ENCODE results near the gene C1orf226.

Gene C1orf226

GRCh38 chr1:162358928-162359327, 22.6 kb upstream of the C1orf226 start:
- DNase-seq (ENCODE audit: low read depth) = no peak
- no peak overlapping the region for H3K4me3 ChIP-seq (ENCODE audit: control insufficient read depth, low read depth, low read length)
- TF ChIP-seq, protein P1, sequence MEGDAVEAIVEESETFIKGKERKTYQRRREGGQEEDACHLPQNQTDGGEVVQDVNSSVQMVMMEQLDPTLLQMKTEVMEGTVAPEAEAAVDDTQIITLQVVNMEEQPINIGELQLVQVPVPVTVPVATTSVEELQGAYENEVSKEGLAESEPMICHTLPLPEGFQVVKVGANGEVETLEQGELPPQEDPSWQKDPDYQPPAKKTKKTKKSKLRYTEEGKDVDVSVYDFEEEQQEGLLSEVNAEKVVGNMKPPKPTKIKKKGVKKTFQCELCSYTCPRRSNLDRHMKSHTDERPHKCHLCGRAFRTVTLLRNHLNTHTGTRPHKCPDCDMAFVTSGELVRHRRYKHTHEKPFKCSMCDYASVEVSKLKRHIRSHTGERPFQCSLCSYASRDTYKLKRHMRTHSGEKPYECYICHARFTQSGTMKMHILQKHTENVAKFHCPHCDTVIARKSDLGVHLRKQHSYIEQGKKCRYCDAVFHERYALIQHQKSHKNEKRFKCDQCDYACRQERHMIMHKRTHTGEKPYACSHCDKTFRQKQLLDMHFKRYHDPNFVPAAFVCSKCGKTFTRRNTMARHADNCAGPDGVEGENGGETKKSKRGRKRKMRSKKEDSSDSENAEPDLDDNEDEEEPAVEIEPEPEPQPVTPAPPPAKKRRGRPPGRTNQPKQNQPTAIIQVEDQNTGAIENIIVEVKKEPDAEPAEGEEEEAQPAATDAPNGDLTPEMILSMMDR (conservative IDR thresholded peaks at IDR 0.05; ENCODE audit: control insufficient read depth, insufficient read depth, low read depth, low read length) = no peak

DNA sequence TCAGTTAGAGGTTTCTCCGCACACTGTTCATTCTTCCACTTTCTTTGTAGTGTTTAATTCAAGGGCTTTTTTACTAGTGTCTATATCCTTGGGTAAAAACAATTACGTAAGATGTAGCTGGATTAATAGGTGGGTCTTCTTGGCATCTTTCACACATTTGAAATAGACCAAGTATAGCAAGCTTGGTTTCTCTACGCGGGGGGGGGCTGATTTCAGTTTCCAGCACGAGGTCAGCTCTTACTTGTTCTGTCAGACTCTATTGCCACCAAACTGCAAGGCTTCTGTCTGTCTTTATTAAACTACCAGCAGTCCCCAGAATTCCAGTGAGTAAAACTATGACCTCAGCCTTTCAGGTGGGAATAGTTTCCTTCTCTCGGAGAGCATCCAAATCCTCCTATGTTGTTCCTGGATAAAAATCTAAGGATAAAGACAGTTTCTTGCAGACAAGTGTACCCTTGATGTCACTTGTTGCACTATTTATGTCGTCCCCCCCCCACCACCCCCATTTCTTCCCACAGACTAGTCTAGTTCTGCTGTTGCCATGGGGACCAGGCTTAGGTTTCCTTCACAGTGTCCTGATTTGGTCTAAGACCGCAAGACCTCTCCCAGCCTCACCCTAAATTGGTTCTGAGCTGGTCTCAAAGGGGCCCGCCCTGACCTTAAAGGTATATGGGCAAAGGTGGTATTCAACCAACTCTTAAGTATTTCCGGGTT, 21.8 kb upstream of the C1orf226 start:
- H3K4me3 ChIP-seq (ENCODE audit: control insufficient read depth, low read depth, low read length) = no peak overlapping the region
- TF ChIP-seq, protein P1 (conservative IDR thresholded peaks at IDR 0.05; ENCODE audit: control insufficient read depth, insufficient read depth, low read depth, low read length) = no peak
- no peak for DNase-seq (ENCODE audit: low read depth)

DNA sequence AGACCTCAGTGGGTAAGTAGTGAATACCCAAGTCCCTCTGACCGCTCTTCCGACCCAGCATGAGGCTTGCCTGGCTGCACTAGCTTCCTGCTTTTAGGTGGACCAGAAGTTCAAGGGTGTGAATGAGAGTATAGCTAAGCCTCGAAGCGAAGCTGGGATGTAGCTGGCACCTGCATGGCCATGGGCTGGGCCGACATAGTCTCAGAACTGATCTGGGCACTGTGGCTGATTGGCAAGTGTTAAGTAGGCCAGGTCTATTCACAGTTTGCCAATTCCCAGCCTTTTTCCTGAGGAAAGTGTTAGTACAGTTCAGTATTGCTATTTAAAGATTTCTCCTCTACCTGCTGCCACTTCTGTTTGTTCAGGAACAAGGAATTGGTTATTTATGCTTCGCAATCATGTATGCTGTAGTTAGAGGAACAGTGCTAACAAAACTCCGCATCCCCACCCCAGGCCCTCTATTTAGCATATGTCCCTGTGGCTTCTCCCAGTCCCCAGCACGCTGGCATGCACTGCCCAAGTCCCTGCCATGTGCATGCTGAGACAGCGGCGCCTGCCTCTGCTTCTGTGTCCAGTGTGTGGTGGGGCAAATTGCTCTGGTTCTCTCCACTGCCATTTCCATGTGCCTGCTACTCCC, 21.2 kb upstream of the C1orf226 start:
- TF ChIP-seq, protein P1 (conservative IDR thresholded peaks at IDR 0.05; ENCODE audit: control insufficient read depth, insufficient read depth, low read depth, low read length) = no peak
- no peak overlapping the region for H3K4me3 ChIP-seq (ENCODE audit: control insufficient read depth, low read depth, low read length)
- DNase-seq (ENCODE audit: low read depth) = no peak

- H3K4me3 ChIP-seq (ENCODE audit: control insufficient read depth, low read depth, low read length) = no peak overlapping the region
- TF ChIP-seq, protein P1 (conservative IDR thresholded peaks at IDR 0.05; ENCODE audit: control insufficient read depth, insufficient read depth, low read depth, low read length) = no peak
- DNase-seq (ENCODE audit: low read depth) = no peak
These were observed 20.7 kb upstream of the C1orf226 start for GRCh38 chr1:162360874-162361260.

DNA sequence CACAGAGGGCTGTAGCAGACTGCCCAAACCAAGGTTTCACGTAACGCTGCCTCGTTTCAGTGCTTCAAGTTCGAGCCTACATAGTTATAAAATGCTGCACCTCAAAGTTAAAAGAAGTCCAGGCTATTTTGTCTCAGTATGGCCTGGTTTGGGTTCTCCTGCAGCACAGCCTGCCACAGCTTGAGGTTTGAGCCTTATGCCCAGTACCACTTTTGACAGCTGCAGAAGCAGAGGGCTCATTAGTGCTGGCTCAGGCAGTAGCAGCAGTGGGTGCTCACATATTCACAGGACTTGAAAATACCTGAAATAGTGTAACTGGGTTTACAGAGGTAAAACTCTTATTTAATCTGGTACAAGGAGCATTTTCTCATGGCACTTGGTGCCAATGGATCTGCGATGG, 20.2 kb upstream of the C1orf226 start:
- H3K4me3 ChIP-seq (ENCODE audit: control insufficient read depth, low read depth, low read length) = no peak overlapping the region
- TF ChIP-seq, protein P1 (conservative IDR thresholded peaks at IDR 0.05; ENCODE audit: control insufficient read depth, insufficient read depth, low read depth, low read length) = no peak
- DNase-seq (ENCODE audit: low read depth) = no peak

- TF ChIP-seq, protein P1 (conservative IDR thresholded peaks at IDR 0.05; ENCODE audit: control insufficient read depth, insufficient read depth, low read depth, low read length) = no peak
- DNase-seq (ENCODE audit: low read depth) = no peak
- H3K4me3 ChIP-seq (ENCODE audit: control insufficient read depth, low read depth, low read length) = no peak overlapping the region
These were observed 17.7 kb upstream of the C1orf226 start for GRCh38 chr1:162363823-162364222.

Measured in fibroblast of mammary gland (primary cell).